ENCODE results near the gene ACP3.

The ACP3 gene

GRCh38 chr3:132332508-132332907 lies 15.3 kb downstream of the ACP3 start:
- peak; percentile 11 for DNase-seq (ENCODE audit: low read depth)
- no peak overlapping the region for H3K4me3 ChIP-seq (ENCODE audit: low read depth, low read length)
- TF ChIP-seq CTCF (IDR thresholded peaks at IDR 0.05; ENCODE audit: control insufficient read depth, extremely low read depth, insufficient read depth), result no peak

GRCh38 chr3:132341746-132342145 lies 24.5 kb downstream of the ACP3 start:
- peak; percentile 4 for DNase-seq (ENCODE audit: low read depth)
- no peak for TF ChIP-seq CTCF (IDR thresholded peaks at IDR 0.05; ENCODE audit: control insufficient read depth, extremely low read depth, insufficient read depth)
- no peak overlapping the region for H3K4me3 ChIP-seq (ENCODE audit: low read depth, low read length)

GRCh38 chr3:132342183-132342582 lies 25.0 kb downstream of the ACP3 start:
- peak; percentile 63 for TF ChIP-seq CTCF (IDR thresholded peaks at IDR 0.05; ENCODE audit: control insufficient read depth, extremely low read depth, insufficient read depth)
- no peak overlapping the region for H3K4me3 ChIP-seq (ENCODE audit: low read depth, low read length)
- DNase-seq (ENCODE audit: low read depth), result peak; percentile 72

GRCh38 chr3:132342610-132343009 lies 25.4 kb downstream of the ACP3 start:
- TF ChIP-seq CTCF (IDR thresholded peaks at IDR 0.05; ENCODE audit: control insufficient read depth, extremely low read depth, insufficient read depth), result no peak
- no peak for DNase-seq (ENCODE audit: low read depth)
- H3K4me3 ChIP-seq (ENCODE audit: low read depth, low read length), result no peak overlapping the region

- peak; percentile 61 for DNase-seq (ENCODE audit: low read depth)
- H3K4me3 ChIP-seq (ENCODE audit: low read depth, low read length), result no peak overlapping the region
- peak; percentile 81 for TF ChIP-seq CTCF (IDR thresholded peaks at IDR 0.05; ENCODE audit: control insufficient read depth, extremely low read depth, insufficient read depth)
Observed at GRCh38 chr3:132343018-132343612, 25.9 kb downstream of the ACP3 start.

GRCh38 chr3:132344666-132345280 lies 27.6 kb downstream of the ACP3 start:
- H3K4me3 ChIP-seq (ENCODE audit: low read depth, low read length), result no peak overlapping the region
- DNase-seq (ENCODE audit: low read depth), result peak; percentile 72
- no peak for TF ChIP-seq CTCF (IDR thresholded peaks at IDR 0.05; ENCODE audit: control insufficient read depth, extremely low read depth, insufficient read depth)
